Keratinocyte (primary cell): ENCODE results near the gene CNTNAP5. TPM values are rescaled to one million over a fixed set of nuclear protein-coding genes. Genes with fewer than 3 reads are reported as not detected.

Experiments used
- DNase-seq: peaks from one replicate; pipeline ENCODE4 v3.0.0-alpha.2; 2011; ENCODE audit warnings: low read depth, missing footprints, low spot score
- FAIRE-seq: peaks from 2 replicates; lab custom pipeline; 2011; peaks lifted over from hg19 to GRCh38; lab: Jason Lieb, UNC
- H2AFZ ChIP-seq: 2 replicates; pipeline ENCODE4 v1.6.0; 2012; ENCODE audit warnings: low read length, control low read depth, inconsistent platforms; ENCODE audit not compliant: control insufficient read depth
- H3K27ac ChIP-seq: 2 replicates; pipeline ENCODE4 v1.5.1; 2011; ENCODE audit warnings: low read length; ENCODE audit not compliant: control insufficient read depth, insufficient read depth
- H3K27me3 ChIP-seq: 3 replicates; pipeline ENCODE4 v1.6.0; 2011; ENCODE audit warnings: low read length; ENCODE audit not compliant: control insufficient read depth, insufficient read depth; ENCODE audit errors: extremely low read depth
- H3K36me3 ChIP-seq, 2 experiments: 2 replicates in 1 of 2; 3 replicates in 1 of 2; pipeline ENCODE4 v1.5.1; 2011; ENCODE audit warnings: low read length in 2 of 2, mild to moderate bottlenecking in 1 of 2; ENCODE audit not compliant: control insufficient read depth in 2 of 2, insufficient read depth in 2 of 2; ENCODE audit errors: extremely low read depth in 1 of 2
- H3K4me1 ChIP-seq: 3 replicates; pipeline ENCODE4 v1.5.1; 2011; ENCODE audit warnings: low read length; ENCODE audit not compliant: control insufficient read depth, insufficient read depth; ENCODE audit errors: extremely low read depth
- H3K4me2 ChIP-seq: 3 replicates; pipeline ENCODE4 v1.6.0; 2011; ENCODE audit warnings: low read depth, low read length; ENCODE audit not compliant: control insufficient read depth, insufficient read depth; ENCODE audit errors: extremely low read depth
- H3K4me3 ChIP-seq, 3 experiments: fragments of 200-600 bp in 1 of 3; sonication (generic) in 1 of 3; 2 replicates in 2 of 3; 3 replicates in 1 of 3; pipeline ENCODE4 v1.5.1; 2011 to 2016; ENCODE audit warnings: low read length in 3 of 3, mild to moderate bottlenecking in 3 of 3, control low read depth in 2 of 3, inconsistent platforms in 1 of 3, low read depth in 1 of 3, mixed read lengths in 1 of 3, mixed run types in 1 of 3, moderate library complexity in 1 of 3; ENCODE audit not compliant: control insufficient read depth in 2 of 3, insufficient read depth in 2 of 3; ENCODE audit errors: extremely low read depth in 1 of 3
- H3K79me2 ChIP-seq: 2 replicates; pipeline ENCODE4 v1.6.0; 2012; ENCODE audit warnings: low read length; ENCODE audit not compliant: control insufficient read depth, insufficient read depth
- H3K9ac ChIP-seq: 3 replicates; pipeline ENCODE4 v1.6.0; 2011; ENCODE audit warnings: low read length; ENCODE audit not compliant: control insufficient read depth, insufficient read depth; ENCODE audit errors: extremely low read depth
- H3K9me1 ChIP-seq: 3 replicates; pipeline ENCODE4 v1.6.0; 2011; ENCODE audit warnings: low read length; ENCODE audit not compliant: control insufficient read depth, insufficient read depth; ENCODE audit errors: extremely low read depth
- H3K9me3 ChIP-seq: 2 replicates; pipeline ENCODE4 v1.5.1; 2012; ENCODE audit warnings: low read depth, low read length; ENCODE audit not compliant: control insufficient read depth
- H4K20me1 ChIP-seq: 3 replicates; pipeline ENCODE4 v1.6.0; 2011; ENCODE audit warnings: low read length; ENCODE audit not compliant: control insufficient read depth, insufficient read depth; ENCODE audit errors: extremely low read depth
- CTCF ChIP-seq, 3 experiments: IDR thresholded peaks in 1 of 3; conservative IDR thresholded peaks in 1 of 3; optimal IDR thresholded peaks in 1 of 3; 2 replicates in 2 of 3; 3 replicates in 1 of 3; pipeline versions ENCODE3 to v1.5.1; 2011; ENCODE audit warnings: low read length in 3 of 3, mild to moderate bottlenecking in 3 of 3, moderate library complexity in 2 of 3, control low read depth in 1 of 3, inconsistent platforms in 1 of 3; ENCODE audit not compliant: insufficient read depth in 2 of 3; ENCODE audit errors: extremely low read depth in 1 of 3
- EZH2 ChIP-seq: IDR thresholded peaks from one replicate; pipeline ENCODE4 v1.6.1; 2012; ENCODE audit warnings: inconsistent platforms, mild to moderate bottlenecking, low read length, moderate library complexity
- dilution Hi-C: fragments of 300-500 bp; cut with MboI; formaldehyde crosslinking; loops from one replicate; pipeline ENCODE4 v1.7.0; 2020; ENCODE audit warnings: low sequenced_read_pairs; ENCODE audit not compliant: extremely low pct_ligation_motif_present
- polyA plus RNA-seq, 5 experiments: library from polyadenylated mRNA; depleted of rRNA in 3 of 5; stranded (reverse) in 3 of 5; stranded (forward) in 1 of 5; unstranded in 1 of 5; fragments of >200 nt; gene quantifications; 1 replicate in 1 of 5; 2 replicates in 3 of 5; 3 replicates in 1 of 5; pipeline versions ENCODE4 v1.2.1 to v1.2.3, GENCODE V29; 2011 to 2012; ENCODE audit warnings: missing spikeins in 2 of 5, low read depth in 1 of 5, low replicate concordance in 1 of 5

The CNTNAP5 gene
- polyA plus RNA-seq, 1 donor (not counting 4 experiments of a cell fraction or from before 2014, with no cell fraction given) = not detected

GRCh38 chr2:124250433-124250832 is 225.3 kb downstream of the CNTNAP5 start:
- dilution Hi-C loops = no loop called here
- Histone ChIP-seq H3K4me3 (no peak overlapping the region), H3K4me1 (no peaks in the 10 kb centered on the region), H3K4me2 (no peak overlapping the region), H3K27ac (no peak overlapping the region), H2AFZ (no peak overlapping the region), H3K27me3 (no peaks in the 10 kb centered on the region), H4K20me1 (no peaks in the 10 kb centered on the region), H3K36me3 (no peaks in the 10 kb centered on the region), H3K9me3 (no peaks in the 10 kb centered on the region), H3K9ac (no peak overlapping the region), H3K79me2 (no peaks in the 10 kb centered on the region), H3K9me1 (no peaks in the 10 kb centered on the region)
- DNase-seq (no peak), FAIRE-seq (no peak)
- no peak for TF ChIP-seq EZH2
- TF ChIP-seq CTCF (optimal IDR thresholded peaks at IDR 0.05 in 1 of 3, IDR thresholded peaks at IDR 0.05 in 1 of 3, conservative IDR thresholded peaks at IDR 0.05 in 1 of 3; ENCODE audit: extremely low read depth in 1 of 3, insufficient read depth in 2 of 3, low read length in 3 of 3) = no peak

GRCh38 chr2:124254621-124255020 is 229.5 kb downstream of the CNTNAP5 start:
- dilution Hi-C loops = no loop called here
- Histone ChIP-seq H3K9me3 (no peaks in the 10 kb centered on the region), H3K4me1 (no peaks in the 10 kb centered on the region), H4K20me1 (no peaks in the 10 kb centered on the region), H3K9ac (no peak overlapping the region), H3K9me1 (no peaks in the 10 kb centered on the region), H3K79me2 (no peaks in the 10 kb centered on the region), H2AFZ (no peak overlapping the region), H3K36me3 (no peaks in the 10 kb centered on the region), H3K4me3 (no peak overlapping the region), H3K27ac (no peak overlapping the region), H3K27me3 (no peaks in the 10 kb centered on the region), H3K4me2 (no peak overlapping the region)
- FAIRE-seq (no peak), DNase-seq (no peak)
- no peak for TF ChIP-seq EZH2
- TF ChIP-seq CTCF (optimal IDR thresholded peaks at IDR 0.05 in 1 of 3, IDR thresholded peaks at IDR 0.05 in 1 of 3, conservative IDR thresholded peaks at IDR 0.05 in 1 of 3; ENCODE audit: extremely low read depth in 1 of 3, insufficient read depth in 2 of 3, low read length in 3 of 3) = no peak
